ENCODE measurements around the gene TCOF1. TPM values are rescaled to one million over a fixed set of nuclear protein-coding genes. Genes with fewer than 3 reads are reported as not detected.
A peak's percentile ranks its signal among the peaks of the same experiment; 100 is the strongest.

The TCOF1 gene
- total RNA-seq, 1 donor from 2014 or later = 47.5 TPM

DNA sequence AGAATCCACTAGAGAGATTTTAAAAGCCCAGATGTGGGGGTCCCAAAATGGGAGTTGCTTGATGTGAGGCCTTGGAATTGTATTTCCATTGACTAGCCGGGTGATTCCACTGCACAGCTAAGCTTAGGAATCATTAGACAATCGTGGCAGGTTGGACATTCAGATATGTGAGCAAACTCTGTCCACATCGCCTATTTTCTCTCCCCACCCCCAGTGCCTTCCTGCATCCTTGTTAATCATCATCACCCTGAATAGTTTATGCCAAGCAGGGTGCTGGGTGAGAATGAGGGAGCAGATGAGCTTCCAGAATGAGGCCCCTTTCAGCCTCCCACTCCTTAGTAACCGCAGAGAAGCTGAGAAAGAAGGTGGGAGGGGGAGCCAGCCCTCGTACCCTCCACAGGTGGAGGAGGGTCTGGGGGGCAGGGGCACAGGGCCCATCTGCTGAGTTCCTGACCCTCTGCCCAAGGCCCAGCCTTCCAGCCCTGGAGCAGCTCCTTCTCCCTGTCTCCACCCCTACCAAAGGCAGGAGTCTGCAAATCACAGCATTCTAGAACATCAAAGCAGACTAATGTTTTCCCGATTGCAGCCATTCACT, 7.7 kb upstream of the TCOF1 start:
- Mint-ChIP-seq H3K9me3 (ENCODE audit: unreplicated experiment) (no peaks in the 10 kb centered on the region), H3K4me3 (ENCODE audit: unreplicated experiment) (no peak overlapping the region), H3K27me3 (ENCODE audit: low read depth, unreplicated experiment) (peaks cover 3% of the 10 kb centered on the region), H3K4me1 (ENCODE audit: low read depth, unreplicated experiment) (peaks cover 18% of the 10 kb centered on the region), H3K36me3 (ENCODE audit: low read depth, unreplicated experiment) (no peaks in the 10 kb centered on the region), H3K27ac (ENCODE audit: unreplicated experiment) (no peak overlapping the region)
- H3K9ac ChIP-seq (ENCODE audit: low read length) = no peak overlapping the region
- H4K20me1 ChIP-seq (ENCODE audit: insufficient read depth, low read length) = no peaks in the 10 kb centered on the region
- H3K9me3 ChIP-seq (ENCODE audit: insufficient read depth, low read depth, low read length) = no peaks in the 10 kb centered on the region
- no peak overlapping the region for H2AFZ ChIP-seq (ENCODE audit: low read depth, low read length)
- H3K27ac ChIP-seq (ENCODE audit: low read depth, low read length) = no peak overlapping the region
- no peaks in the 10 kb centered on the region for H3K36me3 ChIP-seq (ENCODE audit: insufficient read depth, low read length)
- H3K79me2 ChIP-seq (ENCODE audit: insufficient read depth, low read length) = no peaks in the 10 kb centered on the region
- H3K27me3 ChIP-seq (ENCODE audit: insufficient read depth, low read length) = no peaks in the 10 kb centered on the region
- no peak for DNase-seq (ENCODE audit: low read depth)
- no peak for FAIRE-seq
- H3K4me2 ChIP-seq (ENCODE audit: low read length) = no peak overlapping the region
- H3K4me1 ChIP-seq (ENCODE audit: insufficient read depth, low read length) = no peaks in the 10 kb centered on the region
- TF ChIP-seq EZH2 (IDR thresholded peaks at IDR 0.05; ENCODE audit: insufficient read depth, low read length) (no peak), CTCF (IDR thresholded peaks at IDR 0.05; ENCODE audit: insufficient read depth, low read depth, low read length) (no peak)
- no peak overlapping the region for H3K4me3 ChIP-seq (ENCODE audit: insufficient read depth, low read depth, low read length)

GRCh38 chr5:150350524-150351344, 6.8 kb upstream of the TCOF1 start:
- H3K79me2 ChIP-seq (ENCODE audit: insufficient read depth, low read length) = no peaks in the 10 kb centered on the region
- H3K9me3 Mint-ChIP-seq (ENCODE audit: unreplicated experiment) = no peaks in the 10 kb centered on the region
- no peaks in the 10 kb centered on the region for H4K20me1 ChIP-seq (ENCODE audit: insufficient read depth, low read length)
- H3K4me1 ChIP-seq (ENCODE audit: insufficient read depth, low read length) = no peaks in the 10 kb centered on the region
- peak; percentile 50 for TF ChIP-seq CTCF (IDR thresholded peaks at IDR 0.05; ENCODE audit: insufficient read depth, low read depth, low read length)
- TF ChIP-seq EZH2 (IDR thresholded peaks at IDR 0.05; ENCODE audit: insufficient read depth, low read length) = no peak
- H3K27me3 ChIP-seq (ENCODE audit: insufficient read depth, low read length) = no peaks in the 10 kb centered on the region
- H3K36me3 Mint-ChIP-seq (ENCODE audit: low read depth, unreplicated experiment) = no peaks in the 10 kb centered on the region
- FAIRE-seq = no peak
- H3K27me3 Mint-ChIP-seq (ENCODE audit: low read depth, unreplicated experiment) = peaks cover 4% of the 10 kb centered on the region
- H3K4me3 Mint-ChIP-seq (ENCODE audit: unreplicated experiment) = peak overlapping the region; percentile 47
- no peaks in the 10 kb centered on the region for H3K36me3 ChIP-seq (ENCODE audit: insufficient read depth, low read length)
- H3K27ac ChIP-seq (ENCODE audit: low read depth, low read length) = no peak overlapping the region
- peaks cover 17% of the 10 kb centered on the region for H3K4me1 Mint-ChIP-seq (ENCODE audit: low read depth, unreplicated experiment)
- no peak overlapping the region for H3K9ac ChIP-seq (ENCODE audit: low read length)
- no peak overlapping the region for H3K4me3 ChIP-seq (ENCODE audit: insufficient read depth, low read depth, low read length)
- no peak overlapping the region for H3K27ac Mint-ChIP-seq (ENCODE audit: unreplicated experiment)
- H3K4me2 ChIP-seq (ENCODE audit: low read length) = no peak overlapping the region
- peak; percentile 27 for DNase-seq (ENCODE audit: low read depth)
- H2AFZ ChIP-seq (ENCODE audit: low read depth, low read length) = no peak overlapping the region
- H3K9me3 ChIP-seq (ENCODE audit: insufficient read depth, low read depth, low read length) = no peaks in the 10 kb centered on the region
